ENCODE measurements around the gene GDE1. TPM values are rescaled to one million over a fixed set of nuclear protein-coding genes. Genes with fewer than 3 reads are reported as not detected.

The GDE1 gene
- total RNA-seq, 1 experiment from 2014 or later: 48.6 TPM

DNA sequence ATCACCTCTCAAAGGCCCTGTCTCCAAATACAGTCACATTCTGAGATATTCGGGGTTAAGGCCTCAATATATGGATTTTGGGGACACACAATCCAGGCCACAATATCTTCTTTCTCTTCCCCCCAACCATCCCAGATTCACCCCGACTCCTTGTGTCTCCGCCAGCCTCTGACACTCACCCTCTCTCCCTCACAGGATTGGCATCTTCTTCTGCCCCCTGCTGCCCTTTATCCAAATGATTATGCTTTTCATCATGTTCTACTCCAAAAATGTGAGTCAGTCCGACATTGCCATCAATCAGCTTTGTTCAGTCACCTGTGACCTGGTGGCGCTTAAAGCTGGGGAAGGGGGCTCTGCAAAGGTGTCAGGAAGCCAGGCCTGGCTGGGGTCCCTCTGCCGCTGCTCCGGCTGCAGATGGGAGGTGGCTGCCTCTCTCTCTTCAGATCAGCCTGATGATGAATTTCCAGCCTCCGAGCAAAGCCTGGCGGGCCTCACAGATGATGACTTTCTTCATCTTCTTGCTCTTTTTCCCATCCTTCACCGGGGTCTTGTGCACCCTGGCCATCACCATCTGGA, 35.1 kb downstream of the GDE1 start:
- Histone ChIP-seq H2AK5ac (ENCODE audit: insufficient read length, low read length) (no peak overlapping the region), H3K27me3 (ENCODE audit: insufficient read depth, low read length) (no peaks in the 10 kb centered on the region), H3K4ac (ENCODE audit: low read depth, low read length) (no peak overlapping the region), H3K79me1 (ENCODE audit: insufficient read depth, low read depth, low read length, poor library complexity, severe bottlenecking) (no peaks in the 10 kb centered on the region), H3K23me2 (ENCODE audit: insufficient read length, low read depth, low read length, poor library complexity, severe bottlenecking) (no peaks in the 10 kb centered on the region), H3K56ac (ENCODE audit: insufficient read length, low read depth, low read length) (no peak overlapping the region), H2BK5ac (ENCODE audit: insufficient read length, low read length) (no peak overlapping the region), H4K91ac (ENCODE audit: insufficient read length, low read depth, low read length) (no peak overlapping the region), H2BK20ac (ENCODE audit: low read depth, low read length, poor library complexity, severe bottlenecking) (no peak overlapping the region), H3K27ac (ENCODE audit: insufficient read length, low read depth, low read length) (no peak overlapping the region), H3K79me2 (ENCODE audit: insufficient read depth, low read length) (no peaks in the 10 kb centered on the region), H3T11ph (ENCODE audit: low read length) (no peak overlapping the region), H2BK15ac (ENCODE audit: low read depth, low read length) (no peak overlapping the region), H2AFZ (ENCODE audit: low read length) (no peak overlapping the region), H2BK12ac (ENCODE audit: insufficient read length, low read depth, low read length) (no peak overlapping the region), H4K5ac (ENCODE audit: insufficient read length, low read depth, low read length) (no peak overlapping the region), H3K9me3 (ENCODE audit: control insufficient read depth, low read depth, low read length) (no peaks in the 10 kb centered on the region), H4K8ac (replicated peaks; ENCODE audit: insufficient read length, low read depth, low read length) (no peak overlapping the region), H3K9ac (ENCODE audit: extremely low read depth, insufficient read length, low read length) (no peak overlapping the region), H3K18ac (ENCODE audit: insufficient read length, low read depth, low read length) (no peak overlapping the region), H4K20me1 (ENCODE audit: control insufficient read depth, insufficient read depth, insufficient read length) (no peaks in the 10 kb centered on the region), H3K23ac (ENCODE audit: insufficient read length, low read depth, low read length) (no peak overlapping the region), H3K4me2 (ENCODE audit: insufficient read depth, insufficient read length, low read length) (no peak overlapping the region), H3K14ac (ENCODE audit: insufficient read depth, low read length) (no peak overlapping the region), H3K4me1 (ENCODE audit: insufficient read depth, low read length) (peaks cover 10% of the 10 kb centered on the region; the same call in 1 of the 2 replicates), H2BK120ac (ENCODE audit: low read depth, low read length, poor library complexity, severe bottlenecking) (no peak overlapping the region)
- H3K27me3 Mint-ChIP-seq (ENCODE audit: low read depth): peaks cover 3% of the 10 kb centered on the region
- H3K27ac Mint-ChIP-seq: no peak overlapping the region; a peak in 1 of 7 replicates
- WGBS (ENCODE audit: extremely low coverage, insufficient read length, low lambda C conversion rate): no CpG with 5 or more reads among the region's 10 CpGs
- no peak overlapping the region for H3K4me3 Mint-ChIP-seq
- H3K4me1 Mint-ChIP-seq: peaks cover 23 to 33% of the 10 kb centered on the region in 2 experiments
- H3K36me3 Mint-ChIP-seq (ENCODE audit: insufficient read depth in 1 of 3, low read depth in 3 of 3): peaks cover 0 to 18% (median 9%) of the 10 kb centered on the region in 3 experiments
- no peak for DNase-seq
- peaks cover 4 to 11% of the 10 kb centered on the region in 2 experiments; a peak in 3 of 5 replicates for H3K9me3 Mint-ChIP-seq
- TF ChIP-seq, protein P1, sequence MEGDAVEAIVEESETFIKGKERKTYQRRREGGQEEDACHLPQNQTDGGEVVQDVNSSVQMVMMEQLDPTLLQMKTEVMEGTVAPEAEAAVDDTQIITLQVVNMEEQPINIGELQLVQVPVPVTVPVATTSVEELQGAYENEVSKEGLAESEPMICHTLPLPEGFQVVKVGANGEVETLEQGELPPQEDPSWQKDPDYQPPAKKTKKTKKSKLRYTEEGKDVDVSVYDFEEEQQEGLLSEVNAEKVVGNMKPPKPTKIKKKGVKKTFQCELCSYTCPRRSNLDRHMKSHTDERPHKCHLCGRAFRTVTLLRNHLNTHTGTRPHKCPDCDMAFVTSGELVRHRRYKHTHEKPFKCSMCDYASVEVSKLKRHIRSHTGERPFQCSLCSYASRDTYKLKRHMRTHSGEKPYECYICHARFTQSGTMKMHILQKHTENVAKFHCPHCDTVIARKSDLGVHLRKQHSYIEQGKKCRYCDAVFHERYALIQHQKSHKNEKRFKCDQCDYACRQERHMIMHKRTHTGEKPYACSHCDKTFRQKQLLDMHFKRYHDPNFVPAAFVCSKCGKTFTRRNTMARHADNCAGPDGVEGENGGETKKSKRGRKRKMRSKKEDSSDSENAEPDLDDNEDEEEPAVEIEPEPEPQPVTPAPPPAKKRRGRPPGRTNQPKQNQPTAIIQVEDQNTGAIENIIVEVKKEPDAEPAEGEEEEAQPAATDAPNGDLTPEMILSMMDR (conservative IDR thresholded peaks at IDR 0.05): no peak
